Vagina (tissue), 2 donors: ENCODE measurements around the gene DNAJC16. TPM values are rescaled to one million over a fixed set of nuclear protein-coding genes. Genes with fewer than 3 reads are reported as not detected.

Experiments used
- DNase-seq, 2 donors: peaks; one replicate each; pipeline ENCODE4 v3.0.0-alpha.2; 2017; ENCODE audit errors: extremely low spot score in 2 of 2
- H3K27ac ChIP-seq: fragments of 200-600 bp; sonication (generic); one replicate; pipeline ENCODE4 v1.5.1; 2019
- H3K27me3 ChIP-seq: fragments of 200-600 bp; sonication (generic); one replicate; pipeline ENCODE4 v1.5.1; 2019
- H3K36me3 ChIP-seq, 2 donors: fragments of 200-600 bp; sonication (generic); one replicate each; pipeline ENCODE4 v1.5.1; 2017 to 2019
- H3K4me1 ChIP-seq: fragments of 200-600 bp; sonication (generic); one replicate; pipeline ENCODE4 v1.5.1; 2019
- H3K4me3 ChIP-seq, 2 donors: fragments of 200-600 bp; sonication (generic); 1 replicate in 1 of 2; 2 replicates in 1 of 2; pipeline ENCODE4 v1.5.1; 2016 to 2019
- H3K9me3 ChIP-seq: fragments of 200-600 bp; sonication (generic); one replicate; pipeline ENCODE4 v1.5.1; 2019
- CTCF ChIP-seq, 3 experiments: fragments of 450-650 bp in 2 of 3; fragments of 200-600 bp in 1 of 3; sonication (generic) in 1 of 3; IDR thresholded peaks; one replicate each; pipeline ENCODE4 v1.5.1; 2017 to 2019; ENCODE audit warnings: antibody characterized with exemption in 3 of 3, mild to moderate bottlenecking in 2 of 3, moderate library complexity in 2 of 3
- POLR2A ChIP-seq, 2 donors: fragments of 450-650 bp; IDR thresholded peaks; one replicate each; pipeline ENCODE4 v1.6.1; 2017; ENCODE audit warnings: antibody characterized with exemption in 2 of 2, mild to moderate bottlenecking in 2 of 2, moderate library complexity in 2 of 2
- POLR2AphosphoS5 ChIP-seq, 2 donors: sonication (generic); formaldehyde crosslinking; IDR thresholded peaks; one replicate each; pipeline ENCODE4 v1.9.0; 2017; ENCODE audit warnings: antibody characterized with exemption in 2 of 2, mild to moderate bottlenecking in 2 of 2, low read depth in 1 of 2; ENCODE audit not compliant: insufficient read depth in 1 of 2
- intact Hi-C: fragments of 100-400 bp; cut with DNase I; formaldehyde crosslinking; loops from one replicate; pipeline ENCODE4 v1.15.1; 2023
- total RNA-seq: library from RNA; depleted of rRNA; stranded (reverse); fragments of >200 nt; gene quantifications from one replicate; pipeline ENCODE4 v1.2.3, GENCODE V29; 2016

DNAJC16 gene
- total RNA-seq, 1 donor from 2014 or later = 29.5 TPM

- Histone ChIP-seq H3K27ac (peak overlapping the region; percentile 100), H3K27me3 (no peaks in the 10 kb centered on the region), H3K4me1 (peaks cover 60% of the 10 kb centered on the region), H3K4me3 (peak overlapping the region; percentile 89 to 99), H3K36me3 (no peaks in the 10 kb centered on the region), H3K9me3 (no peaks in the 10 kb centered on the region)
- intact Hi-C loops = loop anchor here (10.0 kb wide), 1 partner anchor 86 kb away; no protein-coding TSS in a partner anchor
- DNase-seq = no peak
- no peak for TF ChIP-seq CTCF (IDR thresholded peaks at IDR 0.05)
- peak in 1 of 2 donors; percentile 90 for TF ChIP-seq POLR2AphosphoS5 (IDR thresholded peaks at IDR 0.05; ENCODE audit: insufficient read depth in 1 of 2, low read depth in 1 of 2)
Measured at GRCh38 chr1:15618655-15619525, 92.2 kb downstream of the DNAJC16 start.

- no peak for DNase-seq
- no peaks in the 10 kb centered on the region for H3K9me3 ChIP-seq
- no peaks in the 10 kb centered on the region for H3K27me3 ChIP-seq
- intact Hi-C loops = no loop called here
- TF ChIP-seq POLR2AphosphoS5 (IDR thresholded peaks at IDR 0.05; ENCODE audit: insufficient read depth in 1 of 2, low read depth in 1 of 2) = no peak
- TF ChIP-seq POLR2A (IDR thresholded peaks at IDR 0.05) = no peak
- TF ChIP-seq CTCF (IDR thresholded peaks at IDR 0.05) = no peak
- no peak overlapping the region for H3K4me3 ChIP-seq
- H3K4me1 ChIP-seq = peaks cover 70% of the 10 kb centered on the region
- H3K36me3 ChIP-seq = no peaks in the 10 kb centered on the region
- peak overlapping the region; percentile 100 for H3K27ac ChIP-seq
Measured at GRCh38 chr1:15620155-15620545, 93.5 kb downstream of the DNAJC16 start.

- DNase-seq = no peak
- TF ChIP-seq POLR2A (IDR thresholded peaks at IDR 0.05) (no peak), CTCF (IDR thresholded peaks at IDR 0.05) (no peak), POLR2AphosphoS5 (IDR thresholded peaks at IDR 0.05; ENCODE audit: insufficient read depth in 1 of 2, low read depth in 1 of 2) (no peak)
- H3K9me3 ChIP-seq = no peaks in the 10 kb centered on the region
- no peaks in the 10 kb centered on the region for H3K36me3 ChIP-seq
- H3K4me1 ChIP-seq = peaks cover 78% of the 10 kb centered on the region
- H3K4me3 ChIP-seq = no peak overlapping the region
- intact Hi-C loops = no loop called here
- H3K27me3 ChIP-seq = no peaks in the 10 kb centered on the region
- peak overlapping the region; percentile 30 for H3K27ac ChIP-seq
Measured at GRCh38 chr1:15620902-15621682, 94.4 kb downstream of the DNAJC16 start.

GRCh38 chr1:15621975-15622374, 95.3 kb downstream of the DNAJC16 start:
- H3K27ac ChIP-seq = peak overlapping the region; percentile 30
- intact Hi-C loops = no loop called here
- H3K4me1 ChIP-seq = peaks cover 74% of the 10 kb centered on the region
- no peak for TF ChIP-seq POLR2AphosphoS5 (IDR thresholded peaks at IDR 0.05; ENCODE audit: insufficient read depth in 1 of 2, low read depth in 1 of 2)
- no peak for TF ChIP-seq POLR2A (IDR thresholded peaks at IDR 0.05)
- TF ChIP-seq CTCF (IDR thresholded peaks at IDR 0.05) = no peak
- peaks cover 0 to 6% of the 10 kb centered on the region in 2 donors for H3K36me3 ChIP-seq
- no peaks in the 10 kb centered on the region for H3K9me3 ChIP-seq
- H3K27me3 ChIP-seq = no peaks in the 10 kb centered on the region
- no peak overlapping the region for H3K4me3 ChIP-seq
- DNase-seq = no peak
